Mesenchymal stem cell (in vitro differentiated cells and primary cell): ENCODE data around the gene RYR2.

ENCODE experiments used
- DNase-seq: peaks from one replicate; pipeline ENCODE4 v3.0.0-alpha.2; 2013
- H2AFZ ChIP-seq: one replicate; pipeline ENCODE4 v1.6.1; 2013; ENCODE audit warnings: low read depth, mild to moderate bottlenecking, control low read depth, inconsistent platforms, low read length, moderate library complexity
- H2AK5ac ChIP-seq: 2 replicates; pipeline ENCODE4 v1.6.1; 2013; ENCODE audit warnings: low read length, moderate library complexity, mild to moderate bottlenecking, inconsistent platforms; ENCODE audit not compliant: severe bottlenecking
- H2BK120ac ChIP-seq: one replicate; pipeline ENCODE4 v1.6.1; 2013; ENCODE audit warnings: low read depth, mild to moderate bottlenecking, inconsistent platforms, low read length, moderate library complexity
- H2BK12ac ChIP-seq, 2 experiments: one replicate each; pipeline ENCODE4 v1.6.1; 2013; ENCODE audit warnings: inconsistent platforms in 2 of 2, low read length in 2 of 2, mild to moderate bottlenecking in 2 of 2, moderate library complexity in 2 of 2, control low read depth in 1 of 2
- H2BK15ac ChIP-seq: one replicate; pipeline ENCODE4 v1.6.1; 2013; ENCODE audit warnings: mild to moderate bottlenecking, low read depth, inconsistent platforms; ENCODE audit not compliant: poor library complexity, severe bottlenecking
- H2BK5ac ChIP-seq: 2 replicates; pipeline ENCODE4 v1.6.1; 2013; ENCODE audit warnings: low read depth, mild to moderate bottlenecking, low read length, control low read depth, inconsistent platforms; ENCODE audit not compliant: poor library complexity, severe bottlenecking
- H3K14ac ChIP-seq, 2 experiments: one replicate each; pipeline ENCODE4 v1.6.1; 2013; ENCODE audit warnings: inconsistent platforms in 2 of 2, low read length in 2 of 2, control low read depth in 1 of 2, mild to moderate bottlenecking in 1 of 2, moderate library complexity in 1 of 2
- H3K18ac ChIP-seq, 2 experiments: one replicate each; pipeline ENCODE4 v1.6.1; 2013; ENCODE audit warnings: inconsistent platforms in 2 of 2, low read length in 2 of 2, control low read depth in 1 of 2, low read depth in 1 of 2, mild to moderate bottlenecking in 1 of 2
- H3K23ac ChIP-seq, 2 experiments: one replicate each; pipeline ENCODE4 v1.6.1; 2013; ENCODE audit warnings: inconsistent platforms in 2 of 2, low read length in 2 of 2, mild to moderate bottlenecking in 2 of 2, moderate library complexity in 2 of 2, control low read depth in 1 of 2
- H3K27ac ChIP-seq: 2 replicates; pipeline ENCODE4 v1.5.1; 2013; ENCODE audit warnings: mild to moderate bottlenecking, moderate library complexity, low read length, control low read depth, inconsistent platforms; ENCODE audit not compliant: poor library complexity, severe bottlenecking
- H3K27me3 ChIP-seq, 2 experiments: 2 replicates each; pipeline versions ENCODE4 v1.6.1 to v1.7.0; 2013; ENCODE audit warnings: low read length in 2 of 2, mild to moderate bottlenecking in 2 of 2, moderate library complexity in 2 of 2, control low read depth in 1 of 2, inconsistent platforms in 1 of 2; ENCODE audit not compliant: control insufficient read depth in 1 of 2, insufficient read depth in 1 of 2
- H3K36me3 ChIP-seq, 2 experiments: 2 replicates each; pipeline versions ENCODE4 v1.6.1 to v1.7.0; 2013; ENCODE audit warnings: low read length in 2 of 2, control low read depth in 1 of 2, inconsistent platforms in 1 of 2, low read depth in 1 of 2, mild to moderate bottlenecking in 1 of 2; ENCODE audit not compliant: insufficient read depth in 2 of 2, control insufficient read depth in 1 of 2
- H3K4ac ChIP-seq, 2 experiments: one replicate each; pipeline ENCODE4 v1.6.1; 2013; ENCODE audit warnings: inconsistent platforms in 2 of 2, low read length in 2 of 2, mild to moderate bottlenecking in 2 of 2, moderate library complexity in 2 of 2, control low read depth in 1 of 2, low read depth in 1 of 2
- H3K4me1 ChIP-seq: 2 replicates; pipeline ENCODE4 v1.6.1; 2013; ENCODE audit warnings: low read depth, low read length, control low read depth; ENCODE audit not compliant: control insufficient read depth, insufficient read depth
- H3K4me2 ChIP-seq: 2 replicates; pipeline ENCODE4 v1.6.1; 2013; ENCODE audit warnings: low read length, mild to moderate bottlenecking, inconsistent platforms; ENCODE audit not compliant: poor library complexity, severe bottlenecking
- H3K4me3 ChIP-seq, 2 experiments: 2 replicates each; pipeline versions ENCODE4 v1.5.1 to v1.7.0; 2013; ENCODE audit warnings: low read length in 2 of 2, mild to moderate bottlenecking in 2 of 2, control low read depth in 1 of 2, low read depth in 1 of 2; ENCODE audit not compliant: insufficient read depth in 1 of 2
- H3K79me1 ChIP-seq: replicated peaks from 2 replicates; pipeline ENCODE4 v1.6.1; 2013; ENCODE audit warnings: mild to moderate bottlenecking, control low read depth, low read length, inconsistent platforms; ENCODE audit not compliant: poor library complexity, severe bottlenecking
- H3K9ac ChIP-seq: 2 replicates; pipeline ENCODE4 v1.7.0; 2013; ENCODE audit warnings: mild to moderate bottlenecking, low read length, moderate library complexity
- H3K9me3 ChIP-seq: 2 replicates; pipeline ENCODE4 v1.7.0; 2013; ENCODE audit warnings: mild to moderate bottlenecking, low read length; ENCODE audit not compliant: control insufficient read depth
- H4K8ac ChIP-seq: one replicate; pipeline ENCODE4 v1.6.1; 2013; ENCODE audit warnings: inconsistent platforms, mild to moderate bottlenecking, low read length, moderate library complexity
- H4K91ac ChIP-seq: one replicate; pipeline ENCODE4 v1.6.1; 2013; ENCODE audit warnings: mild to moderate bottlenecking, low read length, inconsistent platforms
- WGBS: methylation state at CpG from one replicate; pipeline ENCODE4 v1.1.7; 2013; ENCODE audit warnings: mixed read lengths; 5-methylcytosine and 5-hydroxymethylcytosine counted together

Gene RYR2

GRCh38 chr1:237763137-237763536, 721.2 kb downstream of the RYR2 start:
- Histone ChIP-seq H3K79me1 (no peaks in the 10 kb centered on the region), H3K27ac (no peak overlapping the region), H3K4ac (no peak overlapping the region), H3K27me3 (no peaks in the 10 kb centered on the region), H3K23ac (no peak overlapping the region), H3K36me3 (no peaks in the 10 kb centered on the region), H2BK15ac (no peak overlapping the region), H2AFZ (no peak overlapping the region), H3K4me2 (no peak overlapping the region), H3K4me1 (no peaks in the 10 kb centered on the region), H3K9me3 (no peaks in the 10 kb centered on the region), H2BK5ac (no peak overlapping the region), H3K4me3 (no peak overlapping the region), H3K18ac (no peak overlapping the region), H3K14ac (no peak overlapping the region), H4K8ac (no peak overlapping the region), H4K91ac (no peak overlapping the region), H2BK12ac (no peak overlapping the region), H3K9ac (no peak overlapping the region), H2BK120ac (no peak overlapping the region), H2AK5ac (no peak overlapping the region)
- 85% methylated on average over 7 of the region's 7 CpGs for WGBS
- DNase-seq: no peak

DNA sequence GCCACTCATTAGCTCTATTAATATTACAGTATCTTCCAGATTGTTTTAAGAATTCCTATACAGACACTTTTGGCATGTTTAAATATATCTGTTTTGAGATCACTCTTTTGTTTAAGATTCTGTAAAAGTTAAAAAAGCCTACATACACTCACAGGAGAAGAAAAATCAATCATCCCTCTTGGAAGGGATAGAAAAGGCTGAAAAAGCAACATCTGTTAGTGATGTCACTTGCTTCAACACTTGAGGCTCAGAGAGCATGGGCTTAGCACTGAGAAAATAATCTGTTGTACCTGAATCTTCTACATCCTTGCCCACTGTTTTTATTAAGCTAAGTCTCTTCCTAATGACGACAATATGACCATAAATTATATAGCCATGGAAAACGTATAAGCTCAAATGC, 721.8 kb downstream of the RYR2 start:
- H4K91ac ChIP-seq: no peak overlapping the region
- H3K18ac ChIP-seq: no peak overlapping the region
- H3K4me2 ChIP-seq: no peak overlapping the region
- H2AFZ ChIP-seq: no peak overlapping the region
- no peaks in the 10 kb centered on the region for H3K79me1 ChIP-seq
- H3K27me3 ChIP-seq: no peaks in the 10 kb centered on the region
- H2BK15ac ChIP-seq: no peak overlapping the region
- no peak overlapping the region for H2BK12ac ChIP-seq
- no peak for DNase-seq
- no peaks in the 10 kb centered on the region for H3K9me3 ChIP-seq
- H2AK5ac ChIP-seq: no peak overlapping the region
- H3K27ac ChIP-seq: no peak overlapping the region
- H3K4me3 ChIP-seq: no peak overlapping the region
- WGBS: 50% methylated on average over 1 of the region's 2 CpGs
- no peak overlapping the region for H3K4ac ChIP-seq
- no peak overlapping the region for H2BK5ac ChIP-seq
- no peak overlapping the region for H3K23ac ChIP-seq
- H4K8ac ChIP-seq: no peak overlapping the region
- no peaks in the 10 kb centered on the region for H3K4me1 ChIP-seq
- no peak overlapping the region for H3K14ac ChIP-seq
- H3K36me3 ChIP-seq: no peaks in the 10 kb centered on the region
- H2BK120ac ChIP-seq: no peak overlapping the region
- no peak overlapping the region for H3K9ac ChIP-seq

- Histone ChIP-seq H2BK15ac (no peak overlapping the region), H2BK5ac (no peak overlapping the region), H4K91ac (no peak overlapping the region), H3K9ac (no peak overlapping the region), H3K4me2 (no peak overlapping the region), H3K36me3 (no peaks in the 10 kb centered on the region), H4K8ac (no peak overlapping the region), H3K14ac (no peak overlapping the region), H2AK5ac (no peak overlapping the region), H3K27me3 (no peaks in the 10 kb centered on the region), H3K79me1 (no peaks in the 10 kb centered on the region), H3K4ac (no peak overlapping the region), H2BK120ac (no peak overlapping the region), H3K27ac (no peak overlapping the region), H2BK12ac (no peak overlapping the region), H3K4me1 (no peaks in the 10 kb centered on the region), H3K4me3 (no peak overlapping the region), H3K23ac (no peak overlapping the region), H3K18ac (no peak overlapping the region), H3K9me3 (no peaks in the 10 kb centered on the region), H2AFZ (no peak overlapping the region)
- no peak for DNase-seq
- WGBS: no CpG with 5 or more reads among the region's 2 CpGs
Measured at GRCh38 chr1:237769916-237770315, 727.9 kb downstream of the RYR2 start.

DNA sequence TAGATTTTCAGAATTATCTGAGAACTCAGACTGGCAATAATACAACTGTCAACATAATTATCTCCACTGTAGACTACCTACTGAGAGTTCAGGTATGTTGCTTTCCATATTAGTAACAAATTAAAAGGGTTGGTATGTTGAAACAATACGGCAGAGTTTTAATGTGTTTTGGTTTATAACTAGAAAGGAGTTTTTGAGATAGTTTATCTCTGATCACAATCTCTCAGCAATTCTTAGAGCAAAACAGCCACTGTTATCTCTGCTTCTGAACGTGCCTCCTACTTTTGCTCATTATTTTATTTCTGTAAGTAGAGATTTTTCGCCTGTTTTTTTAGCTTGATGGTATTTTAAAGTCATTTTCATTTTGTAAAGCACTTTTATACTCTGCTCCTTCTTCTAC, 730.0 kb downstream of the RYR2 start:
- Histone ChIP-seq H3K27ac (no peak overlapping the region), H3K14ac (no peak overlapping the region), H3K27me3 (no peaks in the 10 kb centered on the region), H3K79me1 (no peaks in the 10 kb centered on the region), H3K4ac (no peak overlapping the region), H2BK15ac (no peak overlapping the region), H3K23ac (no peak overlapping the region), H3K4me3 (no peak overlapping the region), H2BK5ac (no peak overlapping the region), H3K18ac (no peak overlapping the region), H3K4me2 (no peak overlapping the region), H2AK5ac (no peak overlapping the region), H2BK120ac (no peak overlapping the region), H4K91ac (no peak overlapping the region), H3K4me1 (no peaks in the 10 kb centered on the region), H4K8ac (no peak overlapping the region), H2BK12ac (no peak overlapping the region), H3K36me3 (no peaks in the 10 kb centered on the region), H3K9me3 (no peaks in the 10 kb centered on the region), H2AFZ (no peak overlapping the region), H3K9ac (no peak overlapping the region)
- no peak for DNase-seq
- WGBS: no CpG with 5 or more reads among the region's 3 CpGs
